ENCODE data around the gene COQ9. TPM values are rescaled to one million over a fixed set of nuclear protein-coding genes. Genes with fewer than 3 reads are reported as not detected.

Gene COQ9
- total RNA-seq, 1 experiment from 2014 or later = 69.7 TPM

DNA sequence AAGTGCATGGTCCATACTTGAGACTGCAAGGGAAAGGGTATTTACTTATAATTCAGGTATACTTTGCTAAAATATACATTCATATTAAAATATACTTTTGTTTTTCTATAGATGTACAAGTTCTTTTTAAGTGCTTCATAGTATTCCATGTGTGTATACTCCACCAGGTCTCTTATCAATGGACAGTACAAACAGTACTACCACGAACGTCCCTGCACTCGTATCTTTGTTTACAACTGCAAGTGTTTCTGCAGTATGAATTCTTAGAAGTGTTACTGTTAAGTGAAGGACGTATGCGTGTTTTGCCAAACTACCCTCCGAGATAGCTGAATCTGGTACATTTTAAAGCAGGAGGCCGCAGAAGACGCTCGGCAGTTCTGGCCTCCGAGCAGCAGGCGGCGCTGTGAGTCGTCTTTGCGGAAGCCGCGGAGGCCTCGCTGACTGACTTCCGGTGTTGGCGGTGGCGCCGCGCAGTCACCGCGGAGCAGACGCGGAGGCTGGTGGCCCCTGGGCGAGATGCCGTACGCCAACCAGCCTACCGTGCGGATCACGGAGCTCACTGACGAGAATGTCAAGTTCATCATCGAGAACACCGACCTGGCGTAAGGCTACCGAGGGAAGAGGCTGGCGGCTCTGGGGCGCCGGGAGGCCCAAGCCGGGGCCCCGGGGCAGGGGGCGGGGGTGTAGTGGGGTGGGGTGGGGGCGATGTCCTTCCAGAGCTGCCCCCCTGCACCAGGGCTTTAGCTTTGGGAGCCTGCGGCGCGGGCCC, 15.1 kb downstream of the COQ9 start, which contains the start of gene POLR2C:
TSS of gene POLR2C (plus strand) at position 471 of the 769 bp plus-strand sequence. CDS start at position 517, 46 bp downstream.
- H3K27ac ChIP-seq (ENCODE audit: low read depth, low read length, poor library complexity, severe bottlenecking) = peak within 1 kb of the TSS; percentile 73
- no peaks in the 10 kb centered on the region for H3K9me3 ChIP-seq (ENCODE audit: low read depth, low read length, poor library complexity, severe bottlenecking)
- no peaks in the 10 kb centered on the region for H3K4me1 ChIP-seq (ENCODE audit: insufficient read depth, low read length, poor library complexity, severe bottlenecking)
- ChIA-PET POLR2A (ENCODE audit: low non-redundant PET) (no interaction called here), CTCF (interaction anchor here (0.6 to 1.2 kb wide), 5 partner anchors 11 to 75 kb away, joined by 3 to 6 read pairs (median 5); partner anchors contain the start of genes CIAPIN1 and COQ9)
- no peaks in the 10 kb centered on the region for H3K27me3 ChIP-seq (replicated peaks; ENCODE audit: insufficient read depth, low read depth, low read length, poor library complexity)
- intact Hi-C loops (cut with micrococcal nuclease; ENCODE audit: unreplicated experiment) = loop anchor here (2.0 kb wide), 1 partner anchor 56 kb away; no protein-coding TSS in a partner anchor
- H3K4me3 ChIP-seq (ENCODE audit: low read depth, low read length, poor library complexity, severe bottlenecking) = peak within 1 kb of the TSS; percentile 93
- no TSS peak for BruUV-seq (replicated peaks)
- H3K36me3 ChIP-seq (ENCODE audit: insufficient read depth, low read length, poor library complexity, severe bottlenecking) = peaks cover 63% of the 10 kb centered on the region
- DNase-seq (ENCODE audit: low spot score) = peak; percentile 92
- TF ChIP-seq EZH2 (IDR thresholded peaks at IDR 0.05; ENCODE audit: borderline replicate concordance, low read depth, low read length, poor library complexity, severe bottlenecking) = no peak
- TF ChIP-seq CTCF (conservative IDR thresholded peaks at IDR 0.05; ENCODE audit: low read depth, low read length) = peak; percentile 98

DNA sequence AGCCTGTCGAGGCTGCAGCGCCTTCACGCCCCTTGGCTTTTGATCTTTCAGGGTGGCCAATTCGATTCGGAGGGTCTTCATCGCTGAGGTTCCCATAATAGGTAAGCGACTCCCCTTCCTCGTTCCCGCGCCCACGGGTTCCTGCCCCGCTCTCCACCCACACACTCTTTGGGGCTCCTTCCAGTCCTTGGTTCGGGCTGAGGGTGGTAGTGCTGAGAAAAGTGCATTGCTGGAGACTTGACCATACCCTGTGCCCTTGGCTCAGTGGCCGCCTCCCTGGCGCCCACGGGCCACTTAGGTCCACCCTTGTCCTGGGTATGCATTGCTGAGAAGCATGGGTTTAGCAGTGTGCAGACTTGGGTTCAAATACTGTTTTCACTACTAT, 15.7 kb downstream of the COQ9 start:
- intact Hi-C loops (cut with micrococcal nuclease; ENCODE audit: unreplicated experiment) = loop anchor here (2.0 kb wide), 1 partner anchor 56 kb away; no protein-coding TSS in a partner anchor

GRCh38 chr16:57464523-57464922, 17.2 kb downstream of the COQ9 start:
- DNase-seq (ENCODE audit: low spot score) = no peak
- no peak for TF ChIP-seq EZH2 (IDR thresholded peaks at IDR 0.05; ENCODE audit: borderline replicate concordance, low read depth, low read length, poor library complexity, severe bottlenecking)
- no peak for TF ChIP-seq CTCF (conservative IDR thresholded peaks at IDR 0.05; ENCODE audit: low read depth, low read length)
- Histone ChIP-seq H3K9me3 (ENCODE audit: low read depth, low read length, poor library complexity, severe bottlenecking) (no peaks in the 10 kb centered on the region), H3K27ac (ENCODE audit: low read depth, low read length, poor library complexity, severe bottlenecking) (no peak overlapping the region), H3K27me3 (replicated peaks; ENCODE audit: insufficient read depth, low read depth, low read length, poor library complexity) (no peaks in the 10 kb centered on the region), H3K4me3 (ENCODE audit: low read depth, low read length, poor library complexity, severe bottlenecking) (no peak overlapping the region), H3K4me1 (ENCODE audit: insufficient read depth, low read length, poor library complexity, severe bottlenecking) (no peaks in the 10 kb centered on the region), H3K36me3 (ENCODE audit: insufficient read depth, low read length, poor library complexity, severe bottlenecking) (peaks cover 67% of the 10 kb centered on the region)
- intact Hi-C loops (cut with micrococcal nuclease; ENCODE audit: unreplicated experiment) = no loop called here
- no TSS peak for BruUV-seq (replicated peaks)
- ChIA-PET CTCF (no interaction called here), POLR2A (ENCODE audit: low non-redundant PET) (no interaction called here)

More for the DNA sequence above, 15.7 kb downstream of the COQ9 start:
- no TSS peak for BruUV-seq (replicated peaks)
- H3K9me3 ChIP-seq (ENCODE audit: low read depth, low read length, poor library complexity, severe bottlenecking) = no peaks in the 10 kb centered on the region
- H3K27me3 ChIP-seq (replicated peaks; ENCODE audit: insufficient read depth, low read depth, low read length, poor library complexity) = no peaks in the 10 kb centered on the region
- no peak for DNase-seq (ENCODE audit: low spot score)
- peak overlapping the region; percentile 73 for H3K27ac ChIP-seq (ENCODE audit: low read depth, low read length, poor library complexity, severe bottlenecking)
- peak overlapping the region; percentile 93 for H3K4me3 ChIP-seq (ENCODE audit: low read depth, low read length, poor library complexity, severe bottlenecking)
- ChIA-PET CTCF (interaction anchor here (0.6 to 1.2 kb wide), 4 partner anchors 10 to 74 kb away, joined by 3 to 5 read pairs (median 4); no protein-coding TSS in a partner anchor), POLR2A (ENCODE audit: low non-redundant PET) (no interaction called here)
- peaks cover 61% of the 10 kb centered on the region for H3K36me3 ChIP-seq (ENCODE audit: insufficient read depth, low read length, poor library complexity, severe bottlenecking)
- TF ChIP-seq CTCF (conservative IDR thresholded peaks at IDR 0.05; ENCODE audit: low read depth, low read length) (no peak), EZH2 (IDR thresholded peaks at IDR 0.05; ENCODE audit: borderline replicate concordance, low read depth, low read length, poor library complexity, severe bottlenecking) (no peak)
- H3K4me1 ChIP-seq (ENCODE audit: insufficient read depth, low read length, poor library complexity, severe bottlenecking) = no peaks in the 10 kb centered on the region

Data from A673 (cell line).